Mammary epithelial cell (primary cell): ENCODE results near the gene EDN3.

ENCODE experiments used
- EZH2 ChIP-seq: IDR thresholded peaks from 2 replicates; pipeline ENCODE4 v1.6.1; 2012; ENCODE audit warnings: low read length, inconsistent platforms, borderline replicate concordance
- TF ChIP-seq, protein P1 (sequence below), 2 donors: IDR thresholded peaks in 1 of 2; conservative IDR thresholded peaks in 1 of 2; 2 replicates each; pipeline ENCODE4 v1.5.1; 2011 to 2012; ENCODE audit warnings: inconsistent platforms in 2 of 2, low read length in 2 of 2, mild to moderate bottlenecking in 2 of 2, control low read depth in 1 of 2, low read depth in 1 of 2; ENCODE audit not compliant: insufficient read depth in 1 of 2; ENCODE audit errors: extremely low read depth in 1 of 2

DNA sequence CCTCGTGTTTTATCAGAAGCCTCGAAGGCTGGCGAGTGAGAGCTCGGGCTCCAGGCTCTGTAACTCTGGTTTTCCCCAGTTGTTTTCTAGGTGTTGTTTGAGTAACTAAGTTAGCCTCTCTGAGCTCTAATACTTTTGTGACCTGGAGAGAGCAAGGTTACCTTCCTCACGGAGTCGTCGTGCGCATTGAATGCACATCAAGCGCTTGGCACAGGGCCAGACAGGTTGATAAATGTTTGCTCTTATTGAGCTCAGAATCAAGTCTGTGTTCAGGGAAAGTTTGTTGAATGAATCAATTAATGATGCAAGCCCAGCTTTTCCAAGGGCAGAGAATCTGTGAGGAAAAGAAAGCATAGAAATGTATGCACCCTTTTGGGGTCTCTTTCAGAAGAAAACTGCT lies 33.5 kb downstream of the EDN3 start:
- TF ChIP-seq, protein P1, sequence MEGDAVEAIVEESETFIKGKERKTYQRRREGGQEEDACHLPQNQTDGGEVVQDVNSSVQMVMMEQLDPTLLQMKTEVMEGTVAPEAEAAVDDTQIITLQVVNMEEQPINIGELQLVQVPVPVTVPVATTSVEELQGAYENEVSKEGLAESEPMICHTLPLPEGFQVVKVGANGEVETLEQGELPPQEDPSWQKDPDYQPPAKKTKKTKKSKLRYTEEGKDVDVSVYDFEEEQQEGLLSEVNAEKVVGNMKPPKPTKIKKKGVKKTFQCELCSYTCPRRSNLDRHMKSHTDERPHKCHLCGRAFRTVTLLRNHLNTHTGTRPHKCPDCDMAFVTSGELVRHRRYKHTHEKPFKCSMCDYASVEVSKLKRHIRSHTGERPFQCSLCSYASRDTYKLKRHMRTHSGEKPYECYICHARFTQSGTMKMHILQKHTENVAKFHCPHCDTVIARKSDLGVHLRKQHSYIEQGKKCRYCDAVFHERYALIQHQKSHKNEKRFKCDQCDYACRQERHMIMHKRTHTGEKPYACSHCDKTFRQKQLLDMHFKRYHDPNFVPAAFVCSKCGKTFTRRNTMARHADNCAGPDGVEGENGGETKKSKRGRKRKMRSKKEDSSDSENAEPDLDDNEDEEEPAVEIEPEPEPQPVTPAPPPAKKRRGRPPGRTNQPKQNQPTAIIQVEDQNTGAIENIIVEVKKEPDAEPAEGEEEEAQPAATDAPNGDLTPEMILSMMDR (conservative IDR thresholded peaks at IDR 0.05 in 1 of 2, IDR thresholded peaks at IDR 0.05 in 1 of 2; ENCODE audit: extremely low read depth in 1 of 2, insufficient read depth in 1 of 2, low read depth in 1 of 2, low read length in 2 of 2) = no peak
- no peak for TF ChIP-seq EZH2
